ENCODE results near the gene EARS2.

The EARS2 gene

GRCh38 chr16:23482778-23483177 lies 74.4 kb downstream of the EARS2 start:
- TF ChIP-seq GATA1 (IDR thresholded peaks at IDR 0.05; ENCODE audit: low read depth, low read length): no peak
- no peak for TF ChIP-seq POLR2A (IDR thresholded peaks at IDR 0.05; ENCODE audit: low read length)
- DNase-seq: no peak

- DNase-seq: no peak
- TF ChIP-seq GATA1 (IDR thresholded peaks at IDR 0.05; ENCODE audit: low read depth, low read length): no peak
- no peak for TF ChIP-seq POLR2A (IDR thresholded peaks at IDR 0.05; ENCODE audit: low read length)
Measured at GRCh38 chr16:23480257-23480656, 76.9 kb downstream of the EARS2 start.

GRCh38 chr16:23479138-23479537 lies 78.0 kb downstream of the EARS2 start:
- DNase-seq: no peak
- no peak for TF ChIP-seq POLR2A (IDR thresholded peaks at IDR 0.05; ENCODE audit: low read length)
- TF ChIP-seq GATA1 (IDR thresholded peaks at IDR 0.05; ENCODE audit: low read depth, low read length): no peak

- TF ChIP-seq GATA1 (IDR thresholded peaks at IDR 0.05; ENCODE audit: low read depth, low read length) (no peak), POLR2A (IDR thresholded peaks at IDR 0.05; ENCODE audit: low read length) (no peak)
- no peak for DNase-seq
Measured at GRCh38 chr16:23478566-23478965, 78.6 kb downstream of the EARS2 start.

- DNase-seq: no peak
- TF ChIP-seq GATA1 (IDR thresholded peaks at IDR 0.05; ENCODE audit: low read depth, low read length): no peak
- no peak for TF ChIP-seq POLR2A (IDR thresholded peaks at IDR 0.05; ENCODE audit: low read length)
Measured at GRCh38 chr16:23476289-23476688, 80.9 kb downstream of the EARS2 start.

Data from erythroblast (primary cell).